SK-N-SH treated with all-trans-retinoic acid at 6 μM for 48 hours (cell line): ENCODE data around the gene PPP1R3A.

Source experiments
- POU6F1 ChIP-seq: fragments of 250-450 bp; sonication (Bioruptor Pico); IDR thresholded peaks from 2 replicates; pipeline ENCODE4 v1.8.0; 2021; ENCODE audit warnings: low read depth, mild to moderate bottlenecking, moderate library complexity, borderline replicate concordance
- ZFP30 ChIP-seq: fragments of 450-650 bp; formaldehyde crosslinking; IDR thresholded peaks from 2 replicates; pipeline ENCODE4 v1.5.0; 2022; ENCODE audit warnings: mild to moderate bottlenecking, moderate library complexity
- ZNF565 ChIP-seq: fragments of 450-650 bp; formaldehyde crosslinking; conservative IDR thresholded peaks from 2 replicates; pipeline ENCODE4 v1.5.0; 2020; ENCODE audit warnings: low read depth, mild to moderate bottlenecking, moderate library complexity

GRCh38 chr7:113959910-113960309 is 41.1 kb upstream of the PPP1R3A start:
- TF ChIP-seq ZFP30 (CRISPR knock-in tag): no peak
- TF ChIP-seq POU6F1 (CRISPR knock-in tag): no peak
- no peak for TF ChIP-seq ZNF565 (CRISPR knock-in tag)
